Kidney (tissue), 14 donors: ENCODE measurements around the gene MIOS. TPM values are rescaled to one million over a fixed set of nuclear protein-coding genes. Genes with fewer than 3 reads are reported as not detected.

ENCODE experiments used
- DNase-seq, 5 donors: peaks; one replicate each; pipeline ENCODE4 v3.0.0-alpha.2; 2013 to 2020
- FAIRE-seq: peaks from 2 replicates; lab custom pipeline; 2012; peaks lifted over from hg19 to GRCh38; lab: Jason Lieb, UNC
- H3K27ac ChIP-seq, 2 donors: one replicate each; pipeline ENCODE4 v1.7.0; 2013; ENCODE audit warnings: low read depth in 2 of 2, low read length in 2 of 2, inconsistent platforms in 1 of 2
- H3K27me3 ChIP-seq: one replicate; pipeline ENCODE4 v1.7.1; 2013; ENCODE audit warnings: low read length, inconsistent platforms; ENCODE audit not compliant: control insufficient read depth, insufficient read depth
- H3K36me3 ChIP-seq, 3 donors: one replicate each; pipeline versions ENCODE4 v1.7.0 to v1.7.1; 2013; ENCODE audit warnings: low read length in 3 of 3, control low read depth in 1 of 3, inconsistent platforms in 1 of 3; ENCODE audit not compliant: insufficient read depth in 3 of 3, control insufficient read depth in 2 of 3
- H3K4me1 ChIP-seq, 3 donors: one replicate each; pipeline versions ENCODE4 v1.7.0 to v1.7.1; 2013; ENCODE audit warnings: low read length in 3 of 3, inconsistent platforms in 1 of 3, low read depth in 1 of 3; ENCODE audit not compliant: control insufficient read depth in 2 of 3, insufficient read depth in 2 of 3
- H3K4me3 ChIP-seq, 3 donors: one replicate each; pipeline versions ENCODE4 v1.7.0 to v1.8.1; 2013; ENCODE audit warnings: low read length in 3 of 3, control low read depth in 1 of 3, inconsistent platforms in 1 of 3
- H3K9ac ChIP-seq, 3 donors: one replicate each; pipeline versions ENCODE4 v1.7.0 to v1.7.1; 2013; ENCODE audit warnings: low read length in 3 of 3, control low read depth in 1 of 3, inconsistent platforms in 1 of 3
- H3K9me3 ChIP-seq, 3 donors: one replicate each; pipeline versions ENCODE4 v1.7.0 to v1.7.1; 2013; ENCODE audit warnings: low read length in 3 of 3, control low read depth in 1 of 3, inconsistent platforms in 1 of 3; ENCODE audit not compliant: control insufficient read depth in 2 of 3, insufficient read depth in 1 of 3
- intact Hi-C: fragments of 100-400 bp; cut with DNase I; formaldehyde crosslinking; loops from one replicate; pipeline ENCODE4 v1.11.1; 2022
- polyA plus RNA-seq: library from polyadenylated mRNA; stranded (reverse); fragments of 350-450 nt; fragmentation: Illumina TruSeq; extraction: RNeasy Lipid Tissue Mini Kit (QIAGEN cat#74804); gene quantifications from one replicate; pipeline ENCODE4 v1.2.3, GENCODE V29; 2014; ENCODE audit warnings: low read depth, low replicate concordance; ENCODE audit not compliant: insufficient read depth
- total RNA-seq: library from RNA; stranded (reverse); fragmentation: NEBNext Ultra II Directional; extraction: Animal tissue kit (Norgen Biotek cat#: 25700); gene quantifications from one replicate; pipeline ENCODE4 v1.2.1, GENCODE V29; 2021
- TF ChIP-seq, protein P1 (sequence below): IDR thresholded peaks from 3 replicates; pipeline ENCODE4 v1.5.1; 2012; ENCODE audit warnings: mild to moderate bottlenecking, moderate library complexity, borderline replicate concordance; ENCODE audit not compliant: insufficient read depth; ENCODE audit errors: extremely low read depth
- donor health status: control.
- donor health status: control.
- donor health status: control.
- donor health status: control.
- donor health status: control.
- donor health status: DM: yes; HTN: yes; CAD: no.
- donor health status: Normal renal cell carcinoma (clear cell type).

Gene MIOS
- total and polyA plus RNA-seq, 2 donors from 2014 or later = 12.4 to 37.0 TPM

DNA sequence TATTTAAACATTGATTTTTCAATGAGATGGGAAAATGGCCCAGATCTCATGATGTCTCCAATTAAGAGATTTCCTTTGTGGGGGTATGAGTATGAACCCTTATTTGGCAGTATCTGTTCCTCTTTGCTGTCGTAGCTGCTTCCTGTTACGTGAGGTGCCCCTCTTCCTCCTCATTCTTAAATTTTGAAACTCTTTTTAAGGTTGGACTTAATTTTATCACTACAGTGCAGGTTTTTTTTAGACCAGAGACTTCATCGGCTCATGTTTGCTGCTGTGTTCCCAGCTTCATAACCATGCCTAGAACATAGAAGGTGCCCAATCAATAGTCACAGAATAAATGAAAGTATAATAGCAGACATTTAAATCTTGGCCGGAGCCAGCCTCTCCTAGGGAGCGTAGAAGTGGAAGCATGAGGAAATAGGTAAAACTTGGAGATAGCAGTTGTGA lies 2.4 kb downstream of the MIOS start:
- Histone ChIP-seq H3K9me3 (no peaks in the 10 kb centered on the region), H3K27ac (no peak overlapping the region), H3K4me1 (peaks cover 3 to 11% (median 4%) of the 10 kb centered on the region in 3 donors), H3K36me3 (peaks cover 0 to 3% (median 0%) of the 10 kb centered on the region in 3 donors), H3K4me3 (peak overlapping the region in 1 of 3 donors; percentile 5), H3K27me3 (no peaks in the 10 kb centered on the region), H3K9ac (no peak overlapping the region)
- FAIRE-seq = no peak
- DNase-seq = no peak
- intact Hi-C loops = no loop called here
- TF ChIP-seq, protein P1, sequence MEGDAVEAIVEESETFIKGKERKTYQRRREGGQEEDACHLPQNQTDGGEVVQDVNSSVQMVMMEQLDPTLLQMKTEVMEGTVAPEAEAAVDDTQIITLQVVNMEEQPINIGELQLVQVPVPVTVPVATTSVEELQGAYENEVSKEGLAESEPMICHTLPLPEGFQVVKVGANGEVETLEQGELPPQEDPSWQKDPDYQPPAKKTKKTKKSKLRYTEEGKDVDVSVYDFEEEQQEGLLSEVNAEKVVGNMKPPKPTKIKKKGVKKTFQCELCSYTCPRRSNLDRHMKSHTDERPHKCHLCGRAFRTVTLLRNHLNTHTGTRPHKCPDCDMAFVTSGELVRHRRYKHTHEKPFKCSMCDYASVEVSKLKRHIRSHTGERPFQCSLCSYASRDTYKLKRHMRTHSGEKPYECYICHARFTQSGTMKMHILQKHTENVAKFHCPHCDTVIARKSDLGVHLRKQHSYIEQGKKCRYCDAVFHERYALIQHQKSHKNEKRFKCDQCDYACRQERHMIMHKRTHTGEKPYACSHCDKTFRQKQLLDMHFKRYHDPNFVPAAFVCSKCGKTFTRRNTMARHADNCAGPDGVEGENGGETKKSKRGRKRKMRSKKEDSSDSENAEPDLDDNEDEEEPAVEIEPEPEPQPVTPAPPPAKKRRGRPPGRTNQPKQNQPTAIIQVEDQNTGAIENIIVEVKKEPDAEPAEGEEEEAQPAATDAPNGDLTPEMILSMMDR = no peak

DNA sequence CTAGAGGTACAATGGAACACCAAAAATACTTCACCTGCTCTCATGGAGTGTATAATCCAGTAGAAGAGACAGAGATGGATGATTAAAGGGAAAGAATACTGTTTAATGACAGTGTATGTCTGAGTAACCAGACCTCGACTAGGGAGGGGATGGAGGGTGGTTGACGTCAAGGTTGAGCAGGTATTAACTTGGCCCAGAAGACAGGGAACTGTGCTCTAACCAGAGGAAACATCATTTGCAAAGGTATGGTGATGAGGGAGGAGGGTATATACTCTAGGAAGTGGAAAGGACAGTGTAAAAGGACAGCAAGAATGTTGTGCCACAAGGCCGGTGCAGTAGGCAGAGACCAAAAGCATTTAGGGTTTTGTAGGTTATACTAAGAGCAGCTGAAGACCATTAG lies 2.9 kb downstream of the MIOS start:
- TF ChIP-seq, protein P1 = no peak
- H3K36me3 ChIP-seq = peaks cover 0 to 3% (median 0%) of the 10 kb centered on the region in 3 donors
- FAIRE-seq = no peak
- H3K27me3 ChIP-seq = no peaks in the 10 kb centered on the region
- peaks cover 3 to 11% (median 4%) of the 10 kb centered on the region in 3 donors for H3K4me1 ChIP-seq
- no peaks in the 10 kb centered on the region for H3K9me3 ChIP-seq
- H3K27ac ChIP-seq = no peak overlapping the region
- DNase-seq = no peak
- H3K4me3 ChIP-seq = peak overlapping the region in 1 of 3 donors; percentile 5
- no peak overlapping the region for H3K9ac ChIP-seq
- intact Hi-C loops = no loop called here

DNA sequence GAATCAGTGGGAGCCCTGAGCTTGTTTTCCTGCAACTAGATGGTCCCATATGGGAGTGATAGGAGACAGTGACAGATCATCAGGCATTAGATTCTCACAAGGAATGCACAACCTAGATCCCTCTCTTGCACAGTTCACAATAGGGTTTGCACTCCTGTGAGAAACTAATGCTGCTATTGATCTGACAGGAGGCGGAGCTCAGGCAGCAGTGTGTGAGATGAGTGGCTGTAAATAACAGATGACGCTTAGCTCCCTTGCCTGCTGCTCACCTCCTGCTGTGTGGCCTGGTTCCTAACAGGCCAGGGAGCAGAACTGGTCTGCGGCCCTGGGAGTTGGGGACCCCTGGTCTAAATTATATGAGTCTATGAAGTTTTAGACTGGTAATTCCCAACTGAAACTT lies 3.9 kb downstream of the MIOS start:
- TF ChIP-seq, protein P1 = no peak
- Histone ChIP-seq H3K27ac (no peak overlapping the region), H3K9me3 (no peaks in the 10 kb centered on the region), H3K4me1 (peaks cover 3 to 11% (median 4%) of the 10 kb centered on the region in 3 donors), H3K27me3 (no peaks in the 10 kb centered on the region), H3K4me3 (no peak overlapping the region), H3K36me3 (peaks cover 0 to 3% (median 0%) of the 10 kb centered on the region in 3 donors), H3K9ac (no peak overlapping the region)
- intact Hi-C loops = no loop called here
- DNase-seq = no peak
- FAIRE-seq = no peak

DNA sequence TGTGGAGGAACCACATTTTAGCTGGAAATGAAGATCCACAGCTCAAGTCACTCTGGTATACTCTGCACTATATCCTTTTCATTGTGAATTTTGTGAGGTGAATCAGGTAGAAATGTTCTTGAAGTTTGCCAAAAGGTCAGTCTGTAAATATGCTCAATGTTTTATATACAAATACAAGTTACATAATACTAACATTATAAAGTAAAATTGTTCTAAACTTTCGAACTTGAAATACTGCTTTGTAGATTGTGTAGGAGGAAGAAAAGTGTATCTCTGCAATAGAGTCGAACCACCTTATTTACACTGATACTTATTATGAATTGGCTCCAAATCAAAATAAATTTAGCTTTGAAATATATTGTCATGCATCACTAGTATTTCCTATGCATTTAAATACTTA lies 7.0 kb downstream of the MIOS start:
- FAIRE-seq = no peak
- DNase-seq = no peak

More for the DNA sequence above, 7.0 kb downstream of the MIOS start:
- no peaks in the 10 kb centered on the region for H3K4me1 ChIP-seq
- no peaks in the 10 kb centered on the region for H3K27me3 ChIP-seq
- H3K4me3 ChIP-seq = no peak overlapping the region
- H3K27ac ChIP-seq = no peak overlapping the region
- H3K36me3 ChIP-seq = peaks cover 0 to 3% (median 0%) of the 10 kb centered on the region in 3 donors
- TF ChIP-seq, protein P1 = no peak
- intact Hi-C loops = no loop called here
- no peaks in the 10 kb centered on the region for H3K9me3 ChIP-seq
- H3K9ac ChIP-seq = no peak overlapping the region
